Glutamatergic neuron (in vitro differentiated cells): ENCODE results near the gene TEX2. TPM values are rescaled to one million over a fixed set of nuclear protein-coding genes. Genes with fewer than 3 reads are reported as not detected.
"Not testable (repeated sequence)": the region's sequence is repeated elsewhere in the genome, so short reads cannot be mapped to it uniquely, and the experiment has no call there.

ENCODE experiments used
- DNase-seq: peaks from one replicate; pipeline ENCODE4 v3.0.0; 2022
- H3K27ac Mint-ChIP-seq: one replicate; pipeline ENCODE4 v1.8.0; 2020; ENCODE audit warnings: mild to moderate bottlenecking, mixed read lengths, inconsistent platforms; ENCODE audit not compliant: unreplicated experiment
- H3K27me3 Mint-ChIP-seq: one replicate; pipeline ENCODE4 v1.8.0; 2020; ENCODE audit warnings: mild to moderate bottlenecking, moderate library complexity, mixed read lengths, inconsistent platforms; ENCODE audit not compliant: unreplicated experiment
- H3K36me3 Mint-ChIP-seq: one replicate; pipeline ENCODE4 v1.8.0; 2020; ENCODE audit warnings: mild to moderate bottlenecking, mixed read lengths, inconsistent platforms; ENCODE audit not compliant: unreplicated experiment
- H3K4me1 Mint-ChIP-seq: one replicate; pipeline ENCODE4 v1.8.0; 2020; ENCODE audit warnings: mild to moderate bottlenecking, low read depth, mixed read lengths, inconsistent platforms; ENCODE audit not compliant: unreplicated experiment
- H3K4me3 Mint-ChIP-seq: one replicate; pipeline ENCODE4 v1.8.0; 2020; ENCODE audit warnings: mild to moderate bottlenecking, mixed read lengths, inconsistent platforms; ENCODE audit not compliant: unreplicated experiment
- H3K9me3 Mint-ChIP-seq: one replicate; pipeline ENCODE4 v1.8.0; 2020; ENCODE audit warnings: mild to moderate bottlenecking, moderate library complexity, mixed read lengths, inconsistent platforms; ENCODE audit not compliant: unreplicated experiment
- CTCF ChIP-seq: fragments of 200-600 bp; sonication (generic); IDR thresholded peaks from one replicate; pipeline ENCODE4 v1.5.0; 2021; ENCODE audit not compliant: partially characterized antibody, unreplicated experiment
- total RNA-seq: library from RNA; stranded (reverse); fragmentation: NEBNext Ultra II Directional; extraction: Animal tissue kit (Norgen Biotek cat#: 25700); gene quantifications from one replicate; pipeline ENCODE4 v1.2.1, GENCODE V29; 2021; ENCODE audit not compliant: unreplicated experiment

The TEX2 gene
- total RNA-seq, 1 donor from 2014 or later: 11.7 TPM

GRCh38 chr17:64214950-64215349, 48.1 kb downstream of the TEX2 start:
- peaks cover 8% of the 10 kb centered on the region for H3K36me3 Mint-ChIP-seq
- H3K4me3 Mint-ChIP-seq: no peak overlapping the region
- H3K4me1 Mint-ChIP-seq: peaks cover 8% of the 10 kb centered on the region
- peaks cover 4% of the 10 kb centered on the region for H3K9me3 Mint-ChIP-seq
- peaks cover 2% of the 10 kb centered on the region for H3K27me3 Mint-ChIP-seq
- TF ChIP-seq CTCF: no peak
- DNase-seq: no peak
- no peak overlapping the region for H3K27ac Mint-ChIP-seq

GRCh38 chr17:64213995-64214811, 48.9 kb downstream of the TEX2 start:
- Mint-ChIP-seq H3K36me3 (peaks cover 8% of the 10 kb centered on the region), H3K27ac (no peak overlapping the region), H3K27me3 (peaks cover 2% of the 10 kb centered on the region), H3K9me3 (peaks cover 4% of the 10 kb centered on the region), H3K4me3 (no peak overlapping the region), H3K4me1 (peaks cover 8% of the 10 kb centered on the region)
- no peak for DNase-seq
- no peak for TF ChIP-seq CTCF

GRCh38 chr17:64212122-64212521, 50.9 kb downstream of the TEX2 start:
- TF ChIP-seq CTCF: no peak
- Mint-ChIP-seq H3K27me3 (no peaks in the 10 kb centered on the region), H3K36me3 (peaks cover 8% of the 10 kb centered on the region), H3K9me3 (peaks cover 4% of the 10 kb centered on the region), H3K4me1 (peaks cover 8% of the 10 kb centered on the region), H3K4me3 (no peak overlapping the region), H3K27ac (no peak overlapping the region)
- DNase-seq: no peak

- Mint-ChIP-seq H3K27me3 (no peaks in the 10 kb centered on the region), H3K36me3 (peaks cover 8% of the 10 kb centered on the region), H3K27ac (no peak overlapping the region), H3K9me3 (peaks cover 2% of the 10 kb centered on the region), H3K4me3 (no peak overlapping the region), H3K4me1 (no peaks in the 10 kb centered on the region)
- no peak for DNase-seq
- no peak for TF ChIP-seq CTCF
These were observed 53.1 kb downstream of the TEX2 start for GRCh38 chr17:64209983-64210382.

- H3K4me1 Mint-ChIP-seq: no peaks in the 10 kb centered on the region
- H3K36me3 Mint-ChIP-seq: peaks cover 8% of the 10 kb centered on the region
- H3K27me3 Mint-ChIP-seq: no peaks in the 10 kb centered on the region
- no peak for DNase-seq
- peaks cover 2% of the 10 kb centered on the region for H3K9me3 Mint-ChIP-seq
- H3K4me3 Mint-ChIP-seq: no peak overlapping the region
- TF ChIP-seq CTCF: no peak
- H3K27ac Mint-ChIP-seq: no peak overlapping the region
These were observed 53.6 kb downstream of the TEX2 start for GRCh38 chr17:64209356-64209941.

- H3K9me3 Mint-ChIP-seq, H3K27ac Mint-ChIP-seq, H3K4me3 Mint-ChIP-seq, H3K36me3 Mint-ChIP-seq, DNase-seq, H3K27me3 Mint-ChIP-seq, H3K4me1 Mint-ChIP-seq: not testable (repeated sequence)
These were observed 54.4 kb downstream of the TEX2 start for GRCh38 chr17:64208656-64209055.
